ENCODE data around the gene THSD7B.

The THSD7B gene

DNA sequence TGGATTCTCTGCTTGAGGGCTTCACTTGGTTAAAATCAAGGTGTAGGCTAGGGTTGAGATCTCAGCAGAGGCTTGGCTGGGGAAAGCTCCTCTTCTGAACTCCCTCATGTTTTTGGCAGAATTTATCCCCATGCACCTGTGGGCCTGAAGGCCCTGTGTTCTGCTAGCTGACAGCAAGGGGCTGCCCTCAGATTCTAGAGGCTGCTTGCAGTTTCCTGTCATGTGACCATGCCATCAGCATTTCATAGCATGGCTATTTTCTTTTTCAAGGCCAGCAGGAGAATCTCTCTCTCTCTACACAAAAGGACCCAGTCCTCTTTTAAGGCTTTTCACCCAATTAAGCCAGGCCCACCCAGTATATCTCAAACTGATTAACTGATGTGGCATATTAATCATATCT is 684.1 kb downstream of the THSD7B start:
- no peaks in the 10 kb centered on the region for H3K36me3 Mint-ChIP-seq (ENCODE audit: insufficient read depth)
- ATAC-seq (replicated peaks): no peak
- peaks cover 11 to 23% of the 10 kb centered on the region in 2 donors for H3K9me3 Mint-ChIP-seq
- DNase-seq: no peak
- no peak overlapping the region for H3K27ac Mint-ChIP-seq
- no peaks in the 10 kb centered on the region for H3K27me3 Mint-ChIP-seq
- H3K4me1 Mint-ChIP-seq (ENCODE audit: low read depth in 2 of 2): no peaks in the 10 kb centered on the region
- no peak overlapping the region for H3K4me3 Mint-ChIP-seq

DNA sequence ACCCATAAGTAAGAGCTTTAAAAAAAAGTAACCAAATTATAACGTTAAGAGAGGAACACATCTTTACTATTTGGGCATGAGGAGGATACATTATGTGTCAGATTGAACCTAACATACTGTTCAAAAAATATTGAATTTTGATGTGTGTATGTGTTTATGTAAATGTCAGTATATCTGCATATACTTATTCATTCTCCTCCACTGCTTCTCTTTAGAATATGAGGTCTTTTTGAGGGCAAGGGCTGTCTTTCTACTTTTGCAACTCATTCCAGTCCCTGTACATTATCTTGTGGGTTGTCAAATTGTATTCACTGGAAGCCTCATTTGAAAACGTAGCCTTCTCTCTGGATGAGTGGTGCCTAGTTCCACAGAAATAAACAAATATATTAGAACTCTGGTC is 689.5 kb downstream of the THSD7B start:
- H3K4me3 Mint-ChIP-seq: no peak overlapping the region
- H3K9me3 Mint-ChIP-seq: peaks cover 2 to 6% of the 10 kb centered on the region in 2 donors
- ATAC-seq (replicated peaks): no peak
- no peaks in the 10 kb centered on the region for H3K27me3 Mint-ChIP-seq
- H3K27ac Mint-ChIP-seq: no peak overlapping the region
- no peaks in the 10 kb centered on the region for H3K4me1 Mint-ChIP-seq (ENCODE audit: low read depth in 2 of 2)
- H3K36me3 Mint-ChIP-seq (ENCODE audit: insufficient read depth): no peaks in the 10 kb centered on the region
- no peak for DNase-seq

DNA sequence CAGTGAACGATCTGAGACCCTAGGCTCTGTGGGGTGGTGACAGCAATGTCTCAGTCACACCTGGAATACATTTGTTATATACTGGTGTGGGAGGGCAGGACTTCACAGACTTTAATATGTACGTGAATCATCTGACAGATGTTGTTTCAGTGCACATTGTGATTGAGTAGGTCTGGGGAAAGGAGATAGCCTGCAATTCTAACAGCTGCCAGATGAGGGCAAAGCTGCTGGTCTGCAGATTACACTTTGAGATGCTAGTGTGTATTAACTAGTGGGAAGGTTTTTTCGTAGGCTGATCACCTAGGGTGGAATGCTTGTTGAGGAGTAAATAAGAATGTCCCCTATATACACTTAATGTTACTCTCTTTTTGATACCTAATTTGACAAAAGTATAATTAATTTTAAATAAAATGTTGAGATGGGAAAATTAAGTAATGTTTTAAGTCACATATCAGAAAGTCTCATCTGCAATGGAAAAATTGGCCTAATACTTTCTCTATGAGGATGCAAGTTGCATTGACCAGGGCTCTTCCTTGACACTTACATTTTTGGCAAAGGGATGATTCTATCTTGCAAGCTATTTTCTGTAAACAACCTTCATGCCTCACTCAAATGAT is 702.0 kb downstream of the THSD7B start:
- H3K27ac Mint-ChIP-seq: no peak overlapping the region
- no peaks in the 10 kb centered on the region for H3K27me3 Mint-ChIP-seq
- peaks cover 0 to 2% of the 10 kb centered on the region in 2 donors for H3K9me3 Mint-ChIP-seq
- ATAC-seq (replicated peaks): no peak
- no peak for DNase-seq
- H3K36me3 Mint-ChIP-seq (ENCODE audit: insufficient read depth): no peaks in the 10 kb centered on the region
- H3K4me3 Mint-ChIP-seq: no peak overlapping the region
- H3K4me1 Mint-ChIP-seq (ENCODE audit: low read depth in 2 of 2): no peaks in the 10 kb centered on the region

DNA sequence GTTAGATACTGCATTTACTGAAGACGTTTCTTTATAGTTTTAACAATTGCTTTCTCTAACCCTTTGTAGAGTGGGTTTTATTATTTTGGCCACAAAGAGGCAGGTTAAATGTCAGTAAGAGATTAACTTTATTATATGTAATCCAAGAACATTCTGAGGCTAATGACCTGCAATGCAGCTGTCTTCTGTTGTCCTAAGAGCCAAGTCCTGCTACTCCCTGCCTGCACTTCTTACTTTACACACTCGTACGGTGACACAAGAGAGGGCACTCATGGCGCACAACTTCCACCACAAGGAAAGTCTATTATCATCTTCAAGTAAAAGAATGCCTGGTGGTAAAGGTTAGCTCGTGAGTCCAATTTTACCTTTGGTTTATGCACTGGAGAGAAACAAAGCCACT is 727.9 kb downstream of the THSD7B start:
- no peak overlapping the region for H3K4me3 Mint-ChIP-seq
- no peaks in the 10 kb centered on the region for H3K27me3 Mint-ChIP-seq
- no peak for ATAC-seq (replicated peaks)
- no peak overlapping the region for H3K27ac Mint-ChIP-seq
- peaks cover 0 to 6% of the 10 kb centered on the region in 2 donors for H3K9me3 Mint-ChIP-seq
- H3K36me3 Mint-ChIP-seq (ENCODE audit: insufficient read depth): no peaks in the 10 kb centered on the region
- no peaks in the 10 kb centered on the region for H3K4me1 Mint-ChIP-seq (ENCODE audit: low read depth in 2 of 2)
- no peak for DNase-seq

DNA sequence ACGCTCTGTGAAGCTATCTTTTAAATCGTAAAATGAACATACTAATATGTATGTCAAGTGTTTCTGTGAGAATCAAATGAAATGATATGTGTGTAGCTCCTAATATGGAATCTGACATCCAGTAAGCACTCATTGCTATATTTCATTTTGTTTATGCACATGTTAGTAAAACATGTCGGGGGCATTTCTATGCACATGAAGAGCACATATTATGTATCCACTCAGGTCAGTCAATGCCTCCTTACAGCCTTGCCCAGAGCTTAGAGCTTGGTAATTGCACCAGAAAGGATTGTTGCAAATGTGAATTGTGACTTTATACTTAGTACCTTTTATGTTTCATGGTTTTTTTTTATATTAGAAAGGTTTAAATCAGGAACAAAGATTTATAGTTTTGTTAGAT is 735.3 kb downstream of the THSD7B start:
- Mint-ChIP-seq H3K36me3 (ENCODE audit: insufficient read depth) (no peaks in the 10 kb centered on the region), H3K27me3 (no peaks in the 10 kb centered on the region), H3K9me3 (peaks cover 0 to 3% of the 10 kb centered on the region in 2 donors), H3K4me1 (ENCODE audit: low read depth in 2 of 2) (no peaks in the 10 kb centered on the region), H3K27ac (no peak overlapping the region), H3K4me3 (no peak overlapping the region)
- ATAC-seq (replicated peaks): no peak
- no peak for DNase-seq

DNA sequence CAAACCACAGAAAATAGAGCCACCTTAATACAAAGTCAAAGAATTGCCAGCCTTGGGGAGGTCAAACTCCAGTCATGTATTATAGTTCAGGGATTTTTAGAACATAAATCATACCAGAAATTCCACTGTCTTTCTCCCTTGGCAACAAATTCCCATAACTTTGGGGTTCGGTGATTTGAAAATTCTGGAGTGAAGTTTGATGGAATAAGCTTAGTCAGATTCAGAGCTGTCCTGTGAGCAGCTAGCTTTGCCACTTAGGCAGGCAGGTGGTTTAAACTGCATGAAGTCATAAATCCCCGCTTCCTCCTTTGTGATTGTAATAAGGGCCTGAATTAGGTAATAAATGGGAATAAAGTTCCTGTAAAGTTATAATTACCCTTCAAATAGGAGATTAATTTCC is 741.9 kb downstream of the THSD7B start:
- ATAC-seq (replicated peaks) (no peak), DNase-seq (no peak)
- no peaks in the 10 kb centered on the region for H3K9me3 Mint-ChIP-seq
- no peak overlapping the region for H3K27ac Mint-ChIP-seq
- H3K4me1 Mint-ChIP-seq (ENCODE audit: low read depth in 2 of 2): no peaks in the 10 kb centered on the region
- H3K4me3 Mint-ChIP-seq: no peak overlapping the region
- H3K36me3 Mint-ChIP-seq (ENCODE audit: insufficient read depth): no peaks in the 10 kb centered on the region
- no peaks in the 10 kb centered on the region for H3K27me3 Mint-ChIP-seq

DNA sequence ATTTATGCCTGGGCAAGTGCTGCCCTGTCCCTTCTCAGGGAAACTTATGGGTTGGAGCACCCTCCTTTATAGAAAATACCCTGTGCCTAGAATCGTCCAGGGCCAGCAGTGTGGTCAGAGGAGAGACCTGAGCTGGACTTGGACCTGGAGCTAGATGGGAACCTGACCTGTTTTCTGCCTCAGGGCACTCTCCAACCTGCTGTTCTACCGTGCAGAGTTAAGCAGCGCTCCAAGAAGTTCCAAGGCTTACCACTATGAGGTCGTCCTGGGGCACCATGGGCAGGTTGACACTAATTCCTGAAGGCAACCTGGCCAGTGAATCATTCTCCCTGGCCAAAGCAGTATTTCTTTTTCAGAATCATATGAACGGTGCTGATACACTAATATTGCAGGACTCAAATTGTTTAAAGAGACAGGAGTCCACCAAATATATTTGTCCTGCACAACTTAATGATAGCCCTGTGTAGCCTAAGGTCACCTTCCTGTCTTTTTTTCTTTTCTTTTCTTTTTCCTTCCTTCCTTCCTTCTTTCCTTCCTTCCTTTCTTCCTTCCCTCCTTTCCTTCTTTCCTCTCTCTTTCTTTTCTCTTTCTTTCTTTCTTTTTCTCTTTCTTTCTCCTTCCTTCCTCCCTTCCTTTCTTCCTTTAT is 743.5 kb downstream of the THSD7B start:
- H3K27ac Mint-ChIP-seq: no peak overlapping the region
- H3K36me3 Mint-ChIP-seq (ENCODE audit: insufficient read depth): no peaks in the 10 kb centered on the region
- H3K4me1 Mint-ChIP-seq (ENCODE audit: low read depth in 2 of 2): no peaks in the 10 kb centered on the region
- H3K4me3 Mint-ChIP-seq: no peak overlapping the region
- DNase-seq: no peak
- no peak for ATAC-seq (replicated peaks)
- H3K9me3 Mint-ChIP-seq: no peaks in the 10 kb centered on the region
- H3K27me3 Mint-ChIP-seq: no peaks in the 10 kb centered on the region

DNA sequence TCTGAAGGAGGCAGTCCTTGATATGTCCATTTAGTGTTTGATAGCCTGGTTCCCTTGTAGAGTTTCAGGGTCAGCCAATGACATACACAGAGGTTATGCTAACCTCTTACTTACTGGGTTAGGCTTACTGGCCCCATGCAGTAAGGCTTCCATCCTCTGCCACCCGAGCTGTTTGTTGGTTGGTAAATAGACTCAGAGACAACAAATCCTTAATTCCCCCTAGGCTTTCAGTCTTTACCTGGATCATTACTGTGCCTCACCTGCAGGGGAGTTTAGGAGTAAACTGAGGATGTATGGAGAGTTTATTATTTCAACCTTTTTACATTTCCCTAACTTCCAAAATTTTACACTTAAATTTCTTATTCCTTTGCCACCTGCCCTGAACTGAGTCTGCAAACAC is 746.2 kb downstream of the THSD7B start:
- no peaks in the 10 kb centered on the region for H3K9me3 Mint-ChIP-seq
- no peaks in the 10 kb centered on the region for H3K36me3 Mint-ChIP-seq (ENCODE audit: insufficient read depth)
- ATAC-seq (replicated peaks) (no peak), DNase-seq (no peak)
- H3K27ac Mint-ChIP-seq: no peak overlapping the region
- no peaks in the 10 kb centered on the region for H3K27me3 Mint-ChIP-seq
- H3K4me3 Mint-ChIP-seq: no peak overlapping the region
- no peaks in the 10 kb centered on the region for H3K4me1 Mint-ChIP-seq (ENCODE audit: low read depth in 2 of 2)

DNA sequence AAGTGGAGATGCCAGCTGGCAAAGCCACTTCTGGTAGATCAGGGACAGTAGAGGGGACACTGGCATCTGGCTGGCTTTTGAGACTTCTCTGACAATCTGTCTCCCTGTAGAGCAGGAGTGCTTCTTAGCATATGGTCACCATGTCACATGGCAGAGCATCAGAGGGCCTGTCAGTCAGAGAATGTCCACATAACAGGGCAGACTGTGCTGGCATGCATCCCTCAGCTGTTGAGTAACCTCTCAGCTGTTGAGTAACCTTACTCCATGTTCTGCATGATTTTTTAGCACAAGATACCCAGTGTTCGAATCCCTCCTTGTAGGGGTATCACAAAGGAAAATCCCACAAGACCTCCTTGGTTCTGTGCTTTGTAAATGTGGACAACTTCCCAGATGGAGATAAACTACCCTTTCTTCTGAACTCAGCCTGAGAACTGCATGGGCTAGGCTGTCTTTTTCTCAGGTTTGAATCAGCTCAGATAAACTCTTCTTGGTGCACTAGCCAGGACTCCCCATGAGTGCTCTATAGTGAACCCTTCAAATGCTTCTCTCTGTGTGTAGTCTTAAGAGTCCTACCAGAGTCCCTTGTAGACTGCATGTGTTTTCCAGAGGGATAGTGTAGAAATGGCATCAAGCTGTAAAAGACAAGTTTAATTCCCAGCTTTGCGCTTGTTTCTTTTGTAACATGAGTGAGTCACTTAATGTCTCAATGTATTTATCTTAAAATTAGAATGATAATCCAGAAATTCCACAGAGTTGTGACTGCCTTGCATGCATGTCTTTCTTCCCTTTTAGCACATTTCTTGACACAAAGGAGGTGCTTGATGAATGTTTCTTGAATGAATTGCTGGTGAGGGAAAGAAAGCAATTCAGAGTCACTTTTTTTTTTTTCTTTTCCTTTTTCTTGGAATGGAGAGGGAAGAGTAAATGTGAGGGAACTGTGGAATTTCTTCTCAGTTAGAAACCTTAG is 756.6 kb downstream of the THSD7B start:
- H3K9me3 Mint-ChIP-seq: no peaks in the 10 kb centered on the region
- H3K36me3 Mint-ChIP-seq (ENCODE audit: insufficient read depth): no peaks in the 10 kb centered on the region
- no peaks in the 10 kb centered on the region for H3K4me1 Mint-ChIP-seq (ENCODE audit: low read depth in 2 of 2)
- H3K4me3 Mint-ChIP-seq: no peak overlapping the region
- H3K27me3 Mint-ChIP-seq: no peaks in the 10 kb centered on the region
- ATAC-seq (replicated peaks) (no peak), DNase-seq (no peak)
- no peak overlapping the region for H3K27ac Mint-ChIP-seq

DNA sequence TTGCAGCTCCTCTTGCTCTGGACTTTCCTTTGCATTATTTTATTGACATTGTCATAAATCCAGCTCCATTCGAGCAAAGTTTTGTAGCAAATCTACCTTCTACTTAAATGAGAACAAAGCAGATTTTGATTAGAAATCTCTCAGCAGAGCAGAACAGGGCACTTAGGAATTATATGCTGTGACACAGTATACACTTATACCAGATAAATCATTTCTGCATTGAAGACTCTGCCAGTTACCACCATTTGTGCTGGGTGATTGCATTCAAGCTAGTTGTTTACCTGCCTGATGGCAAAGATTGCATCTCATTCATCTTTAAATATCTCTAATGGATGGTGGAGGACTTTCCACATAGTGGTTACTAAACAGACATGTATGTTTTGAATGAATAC is 757.3 kb downstream of the THSD7B start:
- peaks cover 0 to 3% of the 10 kb centered on the region in 2 donors for H3K9me3 Mint-ChIP-seq
- H3K36me3 Mint-ChIP-seq (ENCODE audit: insufficient read depth): no peaks in the 10 kb centered on the region
- H3K27me3 Mint-ChIP-seq: no peaks in the 10 kb centered on the region
- DNase-seq (no peak), ATAC-seq (replicated peaks) (no peak)
- no peak overlapping the region for H3K4me3 Mint-ChIP-seq
- no peaks in the 10 kb centered on the region for H3K4me1 Mint-ChIP-seq (ENCODE audit: low read depth in 2 of 2)
- H3K27ac Mint-ChIP-seq: no peak overlapping the region

DNA sequence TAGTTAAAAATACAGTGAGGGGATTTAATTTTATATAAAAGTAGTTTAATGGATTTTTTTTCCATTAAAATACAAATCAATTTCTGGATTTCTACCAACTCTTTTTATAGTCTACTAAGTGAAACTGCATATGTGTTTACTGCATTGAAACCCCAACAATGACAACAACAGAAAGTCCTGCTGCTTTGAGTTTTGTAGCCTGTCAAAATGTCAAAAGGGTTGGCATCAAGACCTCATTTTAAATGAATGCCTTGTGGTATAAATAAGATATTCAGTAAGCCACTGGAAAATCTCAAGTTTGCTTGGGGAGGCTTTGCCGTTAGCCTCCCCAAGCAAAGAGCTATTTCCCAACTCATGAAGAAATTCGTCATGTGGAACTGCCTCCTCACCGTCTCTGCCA is 758.6 kb downstream of the THSD7B start:
- no peak for DNase-seq

DNA sequence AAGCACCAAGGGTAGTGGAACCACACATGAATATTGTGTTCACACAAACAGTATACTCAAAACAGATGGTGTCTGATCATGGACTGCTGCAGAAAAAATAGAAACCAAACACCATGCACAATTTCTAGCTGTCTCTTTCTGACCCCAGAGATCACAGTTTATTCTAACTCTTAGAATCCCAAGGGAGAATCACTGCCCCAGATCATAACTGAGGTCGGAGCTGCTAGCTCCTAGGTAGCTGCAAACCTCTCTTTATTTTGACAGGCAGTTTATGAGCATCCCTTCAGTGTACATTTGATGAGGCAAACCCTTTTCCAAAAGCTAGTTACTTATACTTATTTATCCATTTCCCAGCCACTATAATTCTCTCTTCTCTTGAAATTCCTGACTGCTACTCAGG is 759.8 kb downstream of the THSD7B start:
- H3K9me3 Mint-ChIP-seq: peaks cover 0 to 3% of the 10 kb centered on the region in 2 donors
- no peak overlapping the region for H3K27ac Mint-ChIP-seq
- ATAC-seq (replicated peaks) (no peak), DNase-seq (no peak)
- no peaks in the 10 kb centered on the region for H3K4me1 Mint-ChIP-seq (ENCODE audit: low read depth in 2 of 2)
- no peaks in the 10 kb centered on the region for H3K27me3 Mint-ChIP-seq
- no peak overlapping the region for H3K4me3 Mint-ChIP-seq
- no peaks in the 10 kb centered on the region for H3K36me3 Mint-ChIP-seq (ENCODE audit: insufficient read depth)

More for the DNA sequence above, 758.6 kb downstream of the THSD7B start:
- H3K27me3 Mint-ChIP-seq: no peaks in the 10 kb centered on the region
- no peak overlapping the region for H3K4me3 Mint-ChIP-seq
- no peaks in the 10 kb centered on the region for H3K36me3 Mint-ChIP-seq (ENCODE audit: insufficient read depth)
- peaks cover 0 to 3% of the 10 kb centered on the region in 2 donors for H3K9me3 Mint-ChIP-seq
- ATAC-seq (replicated peaks): no peak
- no peak overlapping the region for H3K27ac Mint-ChIP-seq
- H3K4me1 Mint-ChIP-seq (ENCODE audit: low read depth in 2 of 2): no peaks in the 10 kb centered on the region

DNA sequence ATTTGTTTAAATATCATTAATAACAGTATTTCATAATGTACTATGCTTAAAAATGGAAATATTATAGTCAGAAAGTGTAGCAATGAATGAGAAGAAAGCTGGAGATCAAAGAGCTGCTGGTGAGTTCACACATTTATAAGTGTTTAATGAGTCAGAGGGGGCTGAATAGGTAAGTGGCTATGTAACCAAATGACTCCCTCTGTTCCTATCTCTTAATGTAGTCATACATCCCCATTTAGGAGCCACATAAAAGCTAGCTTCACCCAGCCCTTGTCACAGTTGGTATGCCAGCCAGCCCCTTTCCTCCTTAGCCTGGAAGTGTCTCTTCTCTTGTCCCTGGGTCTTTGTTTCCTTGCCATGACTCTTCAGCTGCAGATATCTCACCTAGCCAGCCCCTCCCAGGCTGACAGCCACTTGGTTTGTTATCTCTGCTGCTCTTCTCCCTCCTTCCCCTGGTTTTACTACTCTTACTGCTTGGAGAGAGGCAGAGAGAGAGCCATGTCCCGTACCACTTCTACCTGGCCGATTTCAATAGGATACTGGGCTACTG is 760.4 kb downstream of the THSD7B start:
- Mint-ChIP-seq H3K27me3 (no peaks in the 10 kb centered on the region), H3K4me1 (ENCODE audit: low read depth in 2 of 2) (no peaks in the 10 kb centered on the region), H3K9me3 (peaks cover 0 to 3% of the 10 kb centered on the region in 2 donors), H3K27ac (no peak overlapping the region), H3K4me3 (no peak overlapping the region), H3K36me3 (ENCODE audit: insufficient read depth) (no peaks in the 10 kb centered on the region)
- no peak for DNase-seq
- ATAC-seq (replicated peaks): no peak
